Amniotic stem cell (primary cell): ENCODE measurements around the gene MPDU1.
"Not testable (repeated sequence)": the region's sequence is repeated elsewhere in the genome, so short reads cannot be mapped to it uniquely, and the experiment has no call there.

Experiments
- DNase-seq: peaks from one replicate; lab custom pipeline; 2025; lab: John Stamatoyannopoulos, UW

MPDU1 gene

GRCh38 chr17:7580604-7581575, 2.8 kb upstream of the MPDU1 start:
- DNase-seq: no peak

GRCh38 chr17:7582396-7583252, 1.0 kb upstream of the MPDU1 start:
- DNase-seq: no peak

GRCh38 chr17:7586673-7587419, 3.2 kb downstream of the MPDU1 start:
- DNase-seq: no peak

GRCh38 chr17:7587420-7588151, 3.9 kb downstream of the MPDU1 start:
- DNase-seq: peak; percentile 92

- DNase-seq: no peak
Observed at GRCh38 chr17:7588553-7589203, 5.0 kb downstream of the MPDU1 start.

GRCh38 chr17:7589204-7589868, 5.7 kb downstream of the MPDU1 start:
- DNase-seq: peak; percentile 61

- DNase-seq: no peak
Observed at GRCh38 chr17:7589891-7590691, 6.4 kb downstream of the MPDU1 start, which contains the start of gene SOX15. Gene SOX15 (minus strand): TSS chr17:7590094. CDS start chr17:7589676, 418 bp downstream.

GRCh38 chr17:7590743-7591142, 7.1 kb downstream of the MPDU1 start:
- DNase-seq: peak; percentile 45

GRCh38 chr17:7591596-7591995, 7.9 kb downstream of the MPDU1 start:
- DNase-seq: no peak

GRCh38 chr17:7592422-7593021, 8.9 kb downstream of the MPDU1 start:
- no peak for DNase-seq

- DNase-seq: no peak
Observed at GRCh38 chr17:7593296-7593695, 9.6 kb downstream of the MPDU1 start.

- DNase-seq: not testable (repeated sequence)
Observed at GRCh38 chr17:7597561-7597960, 13.9 kb downstream of the MPDU1 start.

- no peak for DNase-seq
Observed at GRCh38 chr17:7606280-7606679, 22.6 kb downstream of the MPDU1 start.

GRCh38 chr17:7610641-7611040, 27.0 kb downstream of the MPDU1 start:
- DNase-seq: no peak

GRCh38 chr17:7611635-7612293, 28.1 kb downstream of the MPDU1 start:
- DNase-seq: no peak

- DNase-seq: no peak
Observed at GRCh38 chr17:7612294-7612640, 28.6 kb downstream of the MPDU1 start.

GRCh38 chr17:7613769-7614424, 30.2 kb downstream of the MPDU1 start:
- no peak for DNase-seq
